Measurements from ENCODE around the gene SCRT2. TPM values are rescaled to one million over a fixed set of nuclear protein-coding genes. Genes with fewer than 3 reads are reported as not detected.

Gene SCRT2
- total and polyA plus RNA-seq, 2 of the 4 experiments (the other 2 are of a cell fraction): not detected

DNA sequence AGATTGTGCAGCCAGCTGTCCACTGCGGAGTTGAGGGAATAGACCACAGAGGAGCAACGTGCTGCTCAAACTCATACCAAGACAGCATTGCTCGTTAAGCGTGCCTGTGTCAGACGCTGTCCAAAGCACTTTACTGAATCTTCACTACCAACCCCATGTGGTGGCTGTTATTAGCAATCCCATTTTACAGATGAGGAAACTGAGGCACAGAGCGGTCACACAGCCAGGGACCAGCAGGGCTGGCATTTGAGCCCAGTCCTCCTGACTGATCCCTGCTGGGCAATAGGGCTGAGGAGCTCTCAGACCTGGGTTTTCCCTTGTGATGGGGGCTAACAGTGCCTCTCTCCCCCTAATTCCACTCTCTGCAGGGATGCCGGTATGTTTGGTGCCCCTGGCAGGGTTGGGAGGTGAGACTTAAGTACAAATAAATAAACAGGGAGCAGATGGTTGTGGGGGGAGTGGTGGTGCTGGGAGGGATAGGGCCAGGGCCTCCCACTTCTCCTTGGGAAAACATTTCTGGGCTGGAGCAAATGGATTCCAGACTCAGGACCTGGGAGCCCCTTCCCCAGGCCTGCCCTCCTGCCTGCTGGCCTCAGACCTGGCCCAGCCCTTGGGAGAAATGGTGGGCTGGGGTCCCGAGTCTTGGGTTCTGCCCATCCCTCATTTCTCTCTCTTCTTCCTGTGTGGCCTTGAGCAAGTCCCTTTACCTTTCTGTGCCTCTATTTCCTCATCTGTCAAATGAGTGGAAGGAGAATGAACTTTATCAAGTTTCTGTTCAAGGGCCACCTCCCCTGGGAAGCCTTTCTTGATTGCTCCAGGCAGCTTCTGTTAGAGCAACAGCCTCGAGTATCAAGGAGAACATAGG, 40.3 kb downstream of the SCRT2 start:
- Histone ChIP-seq H3K9me1 (ENCODE audit: insufficient read depth, low read length) (no peaks in the 10 kb centered on the region), H3K23ac (ENCODE audit: low read depth, low read length) (no peak overlapping the region), H2AK5ac (ENCODE audit: low read depth, low read length) (no peak overlapping the region), H2AK9ac (replicated peaks; ENCODE audit: low read depth, low read length, poor library complexity) (no peak overlapping the region), H3K27ac (ENCODE audit: insufficient read depth, low read length) (no peak overlapping the region), H3K4me1 (ENCODE audit: control insufficient read depth, insufficient read depth, low read length) (no peaks in the 10 kb centered on the region), H4K5ac (ENCODE audit: low read depth, low read length) (no peak overlapping the region), H4K20me1 (ENCODE audit: insufficient read depth, low read length) (no peaks in the 10 kb centered on the region), H4K8ac (ENCODE audit: low read depth in 2 of 2, low read length in 2 of 2) (no peak overlapping the region), H3K4me2 (ENCODE audit: low read depth, low read length) (no peak overlapping the region), H3K9me3 (ENCODE audit: control insufficient read depth, insufficient read depth, low read length) (no peaks in the 10 kb centered on the region), H2AFZ (replicated peaks; ENCODE audit: low read length, poor library complexity) (no peak overlapping the region), H3K18ac (ENCODE audit: low read depth, low read length) (no peak overlapping the region), H2BK20ac (ENCODE audit: low read depth, low read length) (no peak overlapping the region), H3K14ac (replicated peaks; ENCODE audit: low read depth, low read length) (no peak overlapping the region), H3K79me1 (ENCODE audit: low read depth in 1 of 2, low read length in 2 of 2) (no peaks in the 10 kb centered on the region), H3K56ac (ENCODE audit: extremely low read depth, insufficient read depth, low read length) (no peak overlapping the region), H2BK15ac (ENCODE audit: low read depth, low read length) (no peak overlapping the region), H2BK120ac (ENCODE audit: low read depth, low read length) (no peak overlapping the region), H3K4me3 (ENCODE audit: insufficient read depth, low read depth, low read length) (no peak overlapping the region), H4K91ac (ENCODE audit: insufficient read depth, low read depth, low read length) (no peak overlapping the region), H3K36me3 (ENCODE audit: control insufficient read depth, insufficient read depth, low read length) (no peaks in the 10 kb centered on the region), H3K9ac (ENCODE audit: low read depth, low read length) (no peak overlapping the region), H3K27me3 (ENCODE audit: control insufficient read depth, insufficient read depth, low read length) (peaks cover 41% of the 10 kb centered on the region), H2BK5ac (ENCODE audit: low read depth, low read length, poor library complexity, severe bottlenecking) (no peak overlapping the region), H3K4ac (ENCODE audit: low read depth, low read length) (no peak overlapping the region)
- DNase-seq (no peak), ATAC-seq (ENCODE audit: low read depth) (no peak)
- TF ChIP-seq NFE2L2 (IDR thresholded peaks at IDR 0.05; ENCODE audit: low read depth, low read length): no peak
- no peak for TF ChIP-seq BHLHE40 (IDR thresholded peaks at IDR 0.05; ENCODE audit: low read depth, low read length)
- no peak for TF ChIP-seq POLR2A (IDR thresholded peaks at IDR 0.05; ENCODE audit: low read depth, low read length)
- no peak for TF ChIP-seq MAFK (IDR thresholded peaks at IDR 0.05; ENCODE audit: low read depth, low read length)
- TF ChIP-seq, protein P1, sequence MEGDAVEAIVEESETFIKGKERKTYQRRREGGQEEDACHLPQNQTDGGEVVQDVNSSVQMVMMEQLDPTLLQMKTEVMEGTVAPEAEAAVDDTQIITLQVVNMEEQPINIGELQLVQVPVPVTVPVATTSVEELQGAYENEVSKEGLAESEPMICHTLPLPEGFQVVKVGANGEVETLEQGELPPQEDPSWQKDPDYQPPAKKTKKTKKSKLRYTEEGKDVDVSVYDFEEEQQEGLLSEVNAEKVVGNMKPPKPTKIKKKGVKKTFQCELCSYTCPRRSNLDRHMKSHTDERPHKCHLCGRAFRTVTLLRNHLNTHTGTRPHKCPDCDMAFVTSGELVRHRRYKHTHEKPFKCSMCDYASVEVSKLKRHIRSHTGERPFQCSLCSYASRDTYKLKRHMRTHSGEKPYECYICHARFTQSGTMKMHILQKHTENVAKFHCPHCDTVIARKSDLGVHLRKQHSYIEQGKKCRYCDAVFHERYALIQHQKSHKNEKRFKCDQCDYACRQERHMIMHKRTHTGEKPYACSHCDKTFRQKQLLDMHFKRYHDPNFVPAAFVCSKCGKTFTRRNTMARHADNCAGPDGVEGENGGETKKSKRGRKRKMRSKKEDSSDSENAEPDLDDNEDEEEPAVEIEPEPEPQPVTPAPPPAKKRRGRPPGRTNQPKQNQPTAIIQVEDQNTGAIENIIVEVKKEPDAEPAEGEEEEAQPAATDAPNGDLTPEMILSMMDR (conservative IDR thresholded peaks at IDR 0.05; ENCODE audit: low read depth, low read length): no peak
- no peak for TF ChIP-seq CEBPB (IDR thresholded peaks at IDR 0.05; ENCODE audit: low read depth, low read length)
- TF ChIP-seq, protein P2, sequence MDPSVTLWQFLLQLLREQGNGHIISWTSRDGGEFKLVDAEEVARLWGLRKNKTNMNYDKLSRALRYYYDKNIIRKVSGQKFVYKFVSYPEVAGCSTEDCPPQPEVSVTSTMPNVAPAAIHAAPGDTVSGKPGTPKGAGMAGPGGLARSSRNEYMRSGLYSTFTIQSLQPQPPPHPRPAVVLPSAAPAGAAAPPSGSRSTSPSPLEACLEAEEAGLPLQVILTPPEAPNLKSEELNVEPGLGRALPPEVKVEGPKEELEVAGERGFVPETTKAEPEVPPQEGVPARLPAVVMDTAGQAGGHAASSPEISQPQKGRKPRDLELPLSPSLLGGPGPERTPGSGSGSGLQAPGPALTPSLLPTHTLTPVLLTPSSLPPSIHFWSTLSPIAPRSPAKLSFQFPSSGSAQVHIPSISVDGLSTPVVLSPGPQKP (IDR thresholded peaks at IDR 0.05; ENCODE audit: borderline replicate concordance, low read depth, low read length): no peak
- TF ChIP-seq, protein P3, sequence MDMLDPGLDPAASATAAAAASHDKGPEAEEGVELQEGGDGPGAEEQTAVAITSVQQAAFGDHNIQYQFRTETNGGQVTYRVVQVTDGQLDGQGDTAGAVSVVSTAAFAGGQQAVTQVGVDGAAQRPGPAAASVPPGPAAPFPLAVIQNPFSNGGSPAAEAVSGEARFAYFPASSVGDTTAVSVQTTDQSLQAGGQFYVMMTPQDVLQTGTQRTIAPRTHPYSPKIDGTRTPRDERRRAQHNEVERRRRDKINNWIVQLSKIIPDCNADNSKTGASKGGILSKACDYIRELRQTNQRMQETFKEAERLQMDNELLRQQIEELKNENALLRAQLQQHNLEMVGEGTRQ (IDR thresholded peaks at IDR 0.05; ENCODE audit: low read depth, low read length): no peak
- TF ChIP-seq CHD1 (IDR thresholded peaks at IDR 0.05; ENCODE audit: low read depth, low read length): no peak
- no peak for TF ChIP-seq FOS (IDR thresholded peaks at IDR 0.05; ENCODE audit: low read depth, low read length)
- TF ChIP-seq MXI1 (IDR thresholded peaks at IDR 0.05; ENCODE audit: borderline replicate concordance, low read depth, low read length): no peak
- no peak for TF ChIP-seq RFX5 (IDR thresholded peaks at IDR 0.05; ENCODE audit: low read depth, low read length)
- ChIA-PET POLR2A (ENCODE audit: unreplicated experiment) (no interaction called here), CTCF (interaction anchor here (1.1 kb wide), 1 partner anchor 32 kb away, joined by 3 read pairs; no protein-coding TSS in a partner anchor)
- intact Hi-C loops (cut with micrococcal nuclease): no loop called here
- no TSS peak for BruUV-seq (replicated peaks)
- no CpG with 5 or more reads among the region's 9 CpGs for WGBS, 2 experiments (ENCODE audit: extremely low coverage in 2 of 2, insufficient read length in 1 of 2)
- dilution Hi-C loops (cut with HindIII; ENCODE audit: low sequenced_read_pairs, unreplicated experiment): no loop called here
- in situ Hi-C loops (cut with MboI; ENCODE audit: low sequenced_read_pairs): no loop called here
